Astrocyte of the hippocampus (primary cell): ENCODE results near the gene ATG2B.
A peak's percentile ranks its signal among the peaks of the same experiment; 100 is the strongest.

Experiments
- DNase-seq: peaks from one replicate; pipeline ENCODE4 v3.0.0; 2011; ENCODE audit warnings: low read depth, low spot score

ATG2B gene

DNA sequence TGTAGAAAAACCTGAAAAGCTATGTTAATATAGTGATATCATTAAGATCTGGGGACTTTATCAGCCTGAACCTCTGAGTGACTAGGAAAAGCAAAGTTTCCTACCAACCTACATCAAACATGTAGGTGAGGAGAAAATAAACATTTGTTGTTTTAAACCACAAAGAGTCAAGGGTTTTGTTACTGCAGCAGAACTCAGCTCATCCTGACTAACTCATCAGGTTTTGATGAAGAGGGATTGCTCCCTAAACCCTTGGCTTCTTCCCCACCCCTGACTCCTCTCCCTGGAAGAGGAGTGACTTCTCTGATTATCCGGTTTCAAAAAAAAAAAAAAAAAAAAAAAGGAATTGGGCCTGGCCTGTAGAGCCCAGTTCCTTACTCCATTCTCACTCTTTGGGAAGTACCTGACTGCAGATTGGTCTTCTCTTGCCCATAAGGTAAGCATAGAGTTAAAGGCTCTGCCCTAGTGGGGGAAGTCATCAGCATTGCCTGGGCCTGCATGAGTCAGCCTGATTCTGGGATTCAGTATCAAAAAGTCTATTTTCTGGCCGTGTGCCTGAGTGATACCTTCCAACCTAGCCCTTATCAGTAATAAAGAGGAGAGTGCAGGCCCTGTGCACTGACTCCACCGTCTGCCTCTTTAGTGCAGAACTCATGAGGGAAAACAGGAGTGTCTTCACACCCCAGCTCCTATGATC lies 90.2 kb downstream of the ATG2B start:
- no peak for DNase-seq

DNA sequence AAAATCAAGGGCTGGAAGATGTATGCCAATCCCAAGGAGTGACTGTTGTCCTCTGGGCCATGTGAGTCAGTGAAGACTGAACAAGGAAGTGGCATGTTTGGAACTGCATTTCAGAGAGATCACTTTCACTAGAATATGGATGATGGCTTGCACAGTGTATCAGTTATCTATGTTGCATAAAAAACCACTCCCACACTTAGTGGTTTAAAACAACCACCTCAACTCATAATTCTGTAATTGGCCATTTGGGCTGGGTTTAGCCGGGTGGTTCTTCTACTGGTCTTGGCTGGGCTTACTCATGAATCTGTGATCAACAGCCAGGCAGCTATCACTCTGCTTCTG lies 91.7 kb downstream of the ATG2B start:
- DNase-seq = no peak

DNA sequence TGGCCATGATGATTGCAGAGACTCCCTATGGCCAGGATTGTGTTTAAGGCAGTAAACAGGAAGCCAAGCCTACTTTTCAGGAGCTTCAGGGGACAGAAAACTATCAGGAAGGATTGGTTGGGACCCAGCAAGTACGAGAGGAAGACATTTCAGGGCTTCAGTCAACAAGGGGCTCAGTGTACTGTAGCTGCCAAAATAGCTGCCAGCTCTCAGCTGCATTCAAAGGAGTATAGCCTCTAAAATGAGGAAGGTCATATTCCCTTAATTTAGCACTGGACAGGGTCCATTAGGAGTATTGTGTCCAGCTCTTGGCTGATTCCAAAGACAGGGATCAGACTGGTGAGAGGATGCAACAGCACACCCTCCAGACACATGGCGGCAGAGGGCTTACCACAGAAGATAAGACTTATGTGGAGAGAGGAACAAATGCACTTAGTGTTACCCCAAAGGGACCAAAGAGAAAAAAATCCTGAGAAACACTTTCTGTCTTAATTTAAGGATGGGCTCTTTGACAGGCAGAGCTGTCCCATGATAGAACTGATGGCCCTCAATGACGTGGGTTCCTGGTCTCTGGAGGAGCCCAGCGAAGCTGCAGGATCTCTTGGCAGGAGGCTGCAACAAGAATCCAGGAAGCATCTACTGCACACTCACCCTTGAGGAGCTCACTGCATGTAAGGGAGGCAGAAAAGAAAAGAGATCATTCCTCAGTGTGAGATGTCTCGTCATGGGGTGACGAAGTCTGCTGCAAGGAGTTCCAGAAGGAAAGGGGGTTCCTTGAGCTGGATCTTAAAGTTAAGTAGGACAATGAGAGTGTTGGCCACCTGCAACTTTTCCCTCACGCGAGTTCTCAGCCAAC lies 92.3 kb downstream of the ATG2B start:
- no peak for DNase-seq

- no peak for DNase-seq
Measured at GRCh38 chr14:96269359-96269710, 93.8 kb downstream of the ATG2B start.

GRCh38 chr14:96268431-96269358 lies 94.4 kb downstream of the ATG2B start:
- DNase-seq = peak; percentile 62

DNA sequence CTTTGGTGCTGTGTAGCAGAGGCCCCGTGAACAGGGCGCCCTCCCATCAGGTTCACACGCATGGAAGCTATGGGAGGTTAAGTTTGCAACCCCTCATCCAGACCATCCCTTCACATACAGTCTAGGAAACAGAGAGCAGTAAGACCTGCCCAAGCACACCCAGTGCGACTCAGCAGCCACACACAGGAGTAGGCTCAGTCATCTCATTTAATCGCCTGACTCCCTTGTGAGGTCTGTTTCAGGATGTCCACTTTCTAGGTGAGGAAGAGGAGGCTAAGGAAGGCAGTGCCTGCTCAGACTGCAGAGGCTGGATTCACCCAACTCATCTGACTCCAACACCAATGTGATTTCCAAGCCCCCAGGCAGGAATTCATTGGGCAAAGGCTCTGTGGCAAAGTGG lies 95.2 kb downstream of the ATG2B start:
- no peak for DNase-seq

- DNase-seq = peak; percentile 18
Measured at GRCh38 chr14:96267336-96267735, 95.8 kb downstream of the ATG2B start.

DNA sequence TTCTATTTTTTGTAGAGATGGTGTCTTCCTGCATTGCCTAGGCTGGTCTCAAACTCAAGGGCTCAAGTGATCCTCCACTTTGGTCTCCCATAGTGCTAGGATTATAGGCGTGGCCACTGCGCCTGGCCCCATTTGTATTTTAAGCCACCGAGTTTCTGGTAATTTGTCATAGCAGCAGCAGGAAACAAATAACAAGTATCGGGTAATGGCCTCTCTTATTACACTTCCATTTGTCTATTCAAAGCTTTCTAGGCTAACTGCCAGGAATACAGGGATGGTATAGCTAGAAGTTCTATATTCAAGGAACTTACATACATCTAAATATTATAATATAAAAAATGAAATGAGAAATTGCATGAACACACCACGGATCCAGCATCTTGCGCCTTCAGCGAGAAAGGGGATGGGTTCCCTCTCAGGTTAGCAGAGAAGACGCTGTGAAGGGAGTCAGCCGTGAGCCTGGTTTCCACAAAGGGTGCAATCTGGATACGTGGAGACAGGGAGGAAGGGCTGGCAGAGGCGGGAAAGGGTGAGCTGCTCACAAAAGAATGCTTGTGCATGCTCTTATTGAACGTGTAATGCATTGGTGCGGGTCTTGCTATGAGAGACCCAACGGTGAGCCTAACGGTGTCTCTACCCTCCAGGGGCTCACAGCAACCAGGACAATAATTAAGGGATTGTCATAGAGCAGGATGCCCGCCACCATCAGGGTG lies 97.6 kb downstream of the ATG2B start:
- no peak for DNase-seq

DNA sequence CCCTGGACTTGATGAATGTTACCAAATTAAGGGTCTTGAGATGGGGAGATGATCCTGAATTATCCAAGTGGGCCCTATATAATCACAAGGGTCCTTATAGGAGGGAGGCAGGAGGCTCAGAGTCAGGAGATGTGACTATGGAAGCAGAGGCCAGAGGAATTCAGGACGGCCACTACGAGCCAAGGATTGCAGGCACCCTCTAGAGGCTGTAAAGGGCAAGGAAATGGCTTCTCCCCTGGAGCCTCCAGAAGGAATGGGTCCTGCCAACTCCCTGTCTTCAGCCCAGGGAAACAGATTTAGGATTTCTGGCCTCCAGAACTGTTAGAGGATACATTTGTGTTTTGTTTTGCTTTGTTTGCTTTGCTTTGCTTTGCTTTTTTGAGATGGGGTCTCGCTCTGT lies 98.3 kb downstream of the ATG2B start:
- DNase-seq = no peak

DNA sequence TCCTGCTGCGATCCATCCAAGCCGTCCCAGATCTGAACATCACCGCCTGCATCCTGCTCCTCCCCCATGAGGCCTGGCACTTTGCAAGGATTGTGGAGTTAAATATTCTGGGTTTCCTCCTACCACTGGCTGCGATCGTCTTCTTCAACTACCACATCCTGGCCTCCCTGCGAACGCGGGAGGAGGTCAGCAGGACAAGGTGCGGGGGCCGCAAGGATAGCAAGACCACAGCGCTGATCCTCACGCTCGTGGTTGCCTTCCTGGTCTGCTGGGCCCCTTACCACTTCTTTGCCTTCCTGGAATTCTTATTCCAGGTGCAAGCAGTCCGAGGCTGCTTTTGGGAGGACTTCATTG lies 99.0 kb downstream of the ATG2B start:
- DNase-seq = no peak

DNA sequence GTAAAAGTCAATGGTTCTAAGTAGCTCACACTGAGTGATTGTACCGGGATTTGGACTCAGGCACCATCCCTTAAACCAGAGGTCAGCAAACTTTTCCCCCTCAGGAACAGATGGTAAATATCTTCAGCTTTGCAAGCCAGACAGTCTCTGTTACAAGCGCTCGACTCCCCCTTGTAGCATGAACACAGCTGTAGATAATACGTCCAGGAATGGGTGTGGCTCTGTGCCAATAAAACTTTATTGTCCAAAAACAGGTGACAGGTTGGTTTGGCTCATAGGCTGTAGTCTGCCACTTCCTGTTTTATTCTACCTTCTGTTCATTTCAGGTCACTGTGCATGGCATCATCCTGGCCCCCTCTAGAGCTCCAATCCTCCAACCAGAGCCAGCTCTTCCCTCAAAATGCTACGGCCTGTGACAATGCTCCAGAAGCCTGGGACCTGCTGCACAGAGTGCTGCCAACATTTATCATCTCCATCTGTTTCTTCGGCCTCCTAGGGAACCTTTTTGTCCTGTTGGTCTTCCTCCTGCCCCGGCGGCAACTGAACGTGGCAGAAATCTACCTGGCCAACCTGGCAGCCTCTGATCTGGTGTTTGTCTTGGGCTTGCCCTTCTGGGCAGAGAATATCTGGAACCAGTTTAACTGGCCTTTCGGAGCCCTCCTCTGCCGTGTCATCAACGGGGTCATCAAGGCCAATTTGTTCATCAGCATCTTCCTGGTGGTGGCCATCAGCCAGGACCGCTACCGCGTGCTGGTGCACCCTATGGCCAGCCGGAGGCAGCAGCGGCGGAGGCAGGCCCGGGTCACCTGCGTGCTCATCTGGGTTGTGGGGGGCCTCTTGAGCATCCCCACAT lies 99.6 kb downstream of the ATG2B start:
- no peak for DNase-seq

GRCh38 chr14:96261772-96262655 lies 101.1 kb downstream of the ATG2B start:
- no peak for DNase-seq

GRCh38 chr14:96261053-96261452 lies 102.1 kb downstream of the ATG2B start:
- no peak for DNase-seq

GRCh38 chr14:96260341-96260821 lies 102.8 kb downstream of the ATG2B start:
- no peak for DNase-seq

DNA sequence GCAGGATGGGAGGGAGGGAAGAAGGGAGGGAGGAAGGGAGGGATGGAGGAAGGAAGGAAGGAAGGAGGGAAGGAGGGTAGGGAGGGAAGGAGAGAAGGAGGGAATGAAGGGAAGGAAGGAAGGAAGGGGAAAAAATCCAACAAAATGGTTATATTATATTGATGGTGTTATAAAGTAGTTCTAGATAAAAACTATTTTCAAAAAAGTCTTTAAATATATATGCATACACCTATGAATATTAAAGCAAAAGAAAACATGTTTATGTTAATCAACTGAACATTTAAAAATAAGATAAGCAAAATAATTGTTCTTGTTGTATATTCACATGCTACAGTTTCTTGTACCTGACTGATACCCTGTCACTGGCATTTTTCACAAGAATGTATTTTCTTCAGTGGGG lies 105.2 kb downstream of the ATG2B start:
- DNase-seq = no peak

DNA sequence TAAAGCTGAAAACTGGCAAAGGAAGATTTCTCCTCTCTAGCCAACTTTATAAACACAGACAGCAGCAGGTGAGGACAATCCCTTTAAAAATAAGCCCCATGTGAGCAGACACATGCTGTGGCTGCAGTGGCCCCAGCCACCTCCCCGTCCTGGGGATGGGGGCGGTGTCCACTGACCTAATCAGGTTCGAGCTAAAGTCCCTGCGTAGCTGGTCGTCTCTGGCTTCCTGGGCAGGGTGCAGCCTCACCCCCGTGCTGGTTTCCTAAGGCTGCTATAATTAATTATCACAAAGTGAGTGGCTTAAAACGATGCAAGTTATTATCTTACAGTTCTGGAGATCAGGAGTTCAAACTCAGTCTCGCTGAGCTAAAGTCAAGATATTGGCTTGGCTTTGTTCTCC lies 106.1 kb downstream of the ATG2B start:
- DNase-seq = no peak

GRCh38 chr14:96256407-96256806 lies 106.7 kb downstream of the ATG2B start:
- no peak for DNase-seq

DNA sequence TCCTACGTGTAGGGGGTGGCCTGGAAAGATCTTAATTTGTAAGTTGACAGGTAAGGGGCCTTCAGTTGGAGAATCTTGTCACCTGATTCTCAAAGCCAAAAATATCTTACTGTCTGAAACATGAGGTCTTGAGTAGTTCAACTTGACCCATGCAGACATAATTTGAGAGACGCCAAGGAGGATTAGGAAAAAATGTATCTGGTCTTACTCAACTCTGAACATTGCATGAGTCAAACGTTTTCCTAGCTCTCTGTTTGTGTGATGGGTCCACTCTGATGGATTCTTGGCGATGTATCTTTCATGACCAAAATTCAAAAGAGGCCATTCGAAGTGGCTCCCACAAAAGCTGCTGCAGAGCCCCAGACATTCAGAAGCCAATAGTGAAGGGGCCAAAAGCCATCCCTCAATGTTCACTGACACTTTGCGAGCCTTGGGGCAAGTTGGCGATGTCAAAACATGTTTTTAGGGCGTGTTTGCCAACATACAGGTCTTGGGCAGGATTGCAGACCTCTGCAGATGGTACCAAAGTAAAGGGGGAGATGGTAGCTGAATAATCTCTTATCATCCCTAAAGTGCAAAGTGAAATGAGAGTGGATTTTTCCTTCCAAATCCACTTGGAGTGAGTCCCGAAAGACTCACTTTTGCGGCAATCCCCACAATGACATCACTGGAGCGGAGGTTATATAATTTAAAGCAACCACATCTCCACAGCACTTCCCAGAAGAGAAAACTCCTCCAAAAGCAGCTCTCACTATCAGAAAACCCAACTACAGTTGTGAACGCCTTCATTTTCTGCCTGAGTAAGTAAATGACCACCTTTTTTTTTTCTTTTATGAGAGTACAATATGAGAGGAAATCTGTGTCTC lies 107.4 kb downstream of the ATG2B start, which contains the start of gene BDKRB1:
Gene BDKRB1, plus strand, starts transcription at position 710 of the 866 bp plus-strand sequence. CDS start 7,473 bp downstream, outside the sequence.
- no peak for DNase-seq
